ENCODE data around the gene CDK14.

GRCh38 chr7:91199601-91200000 lies 603.5 kb downstream of the CDK14 start:
- no peak for TF ChIP-seq CTCF (IDR thresholded peaks at IDR 0.05)
- no peak for TF ChIP-seq POLR2A (IDR thresholded peaks at IDR 0.05)
- TF ChIP-seq EP300 (IDR thresholded peaks at IDR 0.05), result no peak
